Stimulated activated CD4-positive, alpha-beta T cell treated with anti-CD3 and anti-CD28 coated beads, TNF-alpha, amount 100 ng/mL, for 48 hours (primary cell): ENCODE measurements around the gene HIBADH.

Source experiments
- DNase-seq, 3 donors: peaks; one replicate each; pipeline ENCODE4 v3.0.0-alpha.2; 2020; ENCODE audit warnings: low read depth in 3 of 3

HIBADH gene

GRCh38 chr7:27492224-27492623 is 170.5 kb downstream of the HIBADH start:
- no peak for DNase-seq

DNA sequence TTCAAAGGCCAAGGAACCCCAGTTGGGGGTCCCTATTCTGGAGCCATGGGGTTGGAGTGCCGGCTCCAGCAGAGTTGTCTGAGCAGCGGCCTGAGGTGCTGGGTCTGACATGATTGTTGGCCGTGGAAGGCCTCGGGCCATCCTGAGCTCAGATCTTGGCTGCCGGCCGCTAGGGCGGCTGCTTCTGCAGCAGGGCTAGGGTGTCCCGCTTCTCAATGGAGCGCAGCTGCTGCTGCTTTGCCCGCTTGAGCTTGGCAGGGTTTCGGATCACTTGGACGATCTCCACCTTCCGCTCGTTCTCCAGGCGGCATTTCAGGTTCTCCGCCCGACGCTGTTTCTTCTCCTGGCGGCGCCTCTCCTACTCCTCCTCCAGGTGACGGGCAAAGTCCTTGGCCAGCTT is 171.1 kb downstream of the HIBADH start:
- no peak for DNase-seq

DNA sequence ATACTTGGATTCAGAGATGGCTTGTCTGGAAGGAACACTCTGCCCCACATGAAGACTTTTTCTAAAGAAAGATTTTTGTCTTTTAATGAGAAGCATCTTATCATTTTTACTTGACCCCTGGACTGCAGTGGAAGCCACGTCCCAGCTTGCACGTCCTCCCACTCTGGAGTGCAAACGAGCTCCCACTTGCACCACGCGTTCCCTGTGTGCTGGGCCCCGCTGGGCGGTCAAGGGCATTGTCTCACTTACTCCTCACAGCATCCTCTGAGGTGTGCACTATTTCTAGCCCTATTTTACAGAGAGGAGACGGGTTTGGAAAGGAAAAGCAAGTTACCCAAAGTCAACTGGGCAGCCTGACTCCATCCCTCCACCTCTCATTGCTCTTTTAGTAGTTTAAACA is 175.2 kb downstream of the HIBADH start:
- no peak for DNase-seq

DNA sequence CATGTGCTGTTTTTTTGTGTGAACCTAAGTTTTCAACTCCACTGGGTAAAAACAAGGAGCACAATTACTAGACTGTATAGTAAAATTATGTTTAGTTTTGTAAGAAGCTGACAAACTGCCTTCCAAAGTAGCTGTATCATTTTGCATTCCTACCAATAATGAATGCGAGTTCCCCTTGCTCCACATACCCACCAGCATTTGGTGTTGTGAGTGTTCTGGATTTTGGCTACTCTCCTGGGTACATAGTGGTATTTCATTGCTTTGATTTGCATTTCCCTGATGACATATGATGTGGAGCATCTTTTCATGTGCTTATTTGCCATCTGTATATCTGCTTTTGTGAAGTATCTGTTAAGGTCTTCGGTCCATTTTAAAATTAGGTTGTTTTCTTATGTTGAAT is 178.2 kb downstream of the HIBADH start:
- DNase-seq: no peak

GRCh38 chr7:27482219-27482618 is 180.5 kb downstream of the HIBADH start:
- DNase-seq: no peak

GRCh38 chr7:27478556-27478955 is 184.1 kb downstream of the HIBADH start:
- no peak for DNase-seq

- DNase-seq: no peak
Measured at GRCh38 chr7:27478084-27478483, 184.6 kb downstream of the HIBADH start.

- DNase-seq: no peak
Measured at GRCh38 chr7:27476493-27476892, 186.2 kb downstream of the HIBADH start.
